ENCODE measurements around the gene SUPT20HL2. TPM values are rescaled to one million over a fixed set of nuclear protein-coding genes. Genes with fewer than 3 reads are reported as not detected.

The SUPT20HL2 gene
- total RNA-seq, 1 experiment from 2014 or later: not detected

DNA sequence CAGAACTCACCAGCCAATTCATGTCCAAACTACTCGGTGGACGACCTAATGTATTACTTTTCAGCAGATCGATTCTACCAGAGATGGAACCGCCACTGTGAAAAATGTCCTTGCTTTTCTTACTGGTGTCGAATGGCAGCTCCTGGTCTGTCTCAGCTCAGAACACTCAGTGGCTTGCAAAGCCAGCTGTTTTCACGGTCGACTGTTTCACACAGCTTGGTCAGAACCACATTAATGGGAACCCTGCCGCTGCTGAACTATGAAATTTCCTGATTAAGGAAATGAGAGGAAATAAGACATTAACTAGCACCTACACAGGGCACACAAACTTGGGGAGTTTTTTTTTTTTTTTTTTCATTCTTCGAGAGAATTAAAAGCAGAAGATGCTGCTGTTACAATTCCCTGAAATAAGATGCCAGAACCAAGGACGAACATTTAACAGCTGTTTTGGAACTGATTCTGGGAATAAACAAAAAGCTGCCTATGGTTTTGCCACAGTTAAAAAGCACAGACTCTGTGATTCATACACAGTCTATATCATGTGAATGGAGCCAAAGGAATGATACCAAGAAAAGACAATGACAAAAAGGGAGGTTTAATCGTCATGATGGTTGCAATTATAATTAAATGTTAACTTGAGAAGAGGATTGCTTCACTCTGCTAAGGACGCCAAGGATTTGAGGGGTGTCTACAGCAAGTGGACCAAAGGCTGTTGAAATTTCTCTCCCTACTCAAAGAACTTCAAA, 31.3 kb downstream of the SUPT20HL2 start:
- Mint-ChIP-seq H3K4me3 (peak overlapping the region in 1 of 2 experiments; percentile 65; a peak in 4 of 5 replicates), H3K27ac (peak overlapping the region in 2 of 3 experiments; percentile 17 to 36; a peak in 1 of 7 replicates), H3K9me3 (no peaks in the 10 kb centered on the region), H3K36me3 (ENCODE audit: insufficient read depth in 1 of 3, low read depth in 3 of 3) (no peaks in the 10 kb centered on the region), H3K4me1 (peaks cover 15 to 24% of the 10 kb centered on the region in 2 experiments), H3K27me3 (ENCODE audit: low read depth) (no peaks in the 10 kb centered on the region; the same call in 1 of the 2 replicates)
- Histone ChIP-seq H3K4me1 (ENCODE audit: insufficient read depth, low read length) (peaks cover 2% of the 10 kb centered on the region; the same call in 1 of the 2 replicates), H3K27ac (ENCODE audit: insufficient read length, low read depth, low read length) (no peak overlapping the region), H4K5ac (ENCODE audit: insufficient read length, low read depth, low read length) (no peak overlapping the region), H2BK12ac (ENCODE audit: insufficient read length, low read depth, low read length) (no peak overlapping the region), H3K23ac (ENCODE audit: insufficient read length, low read depth, low read length) (no peak overlapping the region), H3K23me2 (ENCODE audit: insufficient read length, low read depth, low read length, poor library complexity, severe bottlenecking) (no peaks in the 10 kb centered on the region), H2BK120ac (ENCODE audit: low read depth, low read length, poor library complexity, severe bottlenecking) (no peak overlapping the region), H3K56ac (ENCODE audit: insufficient read length, low read depth, low read length) (no peak overlapping the region), H3K9me3 (ENCODE audit: control insufficient read depth, low read depth, low read length) (no peaks in the 10 kb centered on the region), H3K79me2 (ENCODE audit: insufficient read depth, low read length) (no peaks in the 10 kb centered on the region), H3K4ac (ENCODE audit: low read depth, low read length) (no peak overlapping the region), H3T11ph (ENCODE audit: low read length) (no peak overlapping the region), H2BK20ac (ENCODE audit: low read depth, low read length, poor library complexity, severe bottlenecking) (no peak overlapping the region), H3K27me3 (ENCODE audit: insufficient read depth, low read length) (no peaks in the 10 kb centered on the region), H4K20me1 (ENCODE audit: control insufficient read depth, insufficient read depth, insufficient read length) (no peaks in the 10 kb centered on the region), H2BK5ac (ENCODE audit: insufficient read length, low read length) (no peak overlapping the region), H4K91ac (ENCODE audit: insufficient read length, low read depth, low read length) (no peak overlapping the region), H3K14ac (ENCODE audit: insufficient read depth, low read length) (no peak overlapping the region), H2AFZ (ENCODE audit: low read length) (no peak overlapping the region), H3K9ac (ENCODE audit: extremely low read depth, insufficient read length, low read length) (no peak overlapping the region), H3K79me1 (ENCODE audit: insufficient read depth, low read depth, low read length, poor library complexity, severe bottlenecking) (no peaks in the 10 kb centered on the region), H4K8ac (replicated peaks; ENCODE audit: insufficient read length, low read depth, low read length) (no peak overlapping the region), H3K4me2 (ENCODE audit: insufficient read depth, insufficient read length, low read length) (no peak overlapping the region), H3K18ac (ENCODE audit: insufficient read length, low read depth, low read length) (no peak overlapping the region), H2AK5ac (ENCODE audit: insufficient read length, low read length) (no peak overlapping the region), H2BK15ac (ENCODE audit: low read depth, low read length) (no peak overlapping the region)
- TF ChIP-seq, protein P1, sequence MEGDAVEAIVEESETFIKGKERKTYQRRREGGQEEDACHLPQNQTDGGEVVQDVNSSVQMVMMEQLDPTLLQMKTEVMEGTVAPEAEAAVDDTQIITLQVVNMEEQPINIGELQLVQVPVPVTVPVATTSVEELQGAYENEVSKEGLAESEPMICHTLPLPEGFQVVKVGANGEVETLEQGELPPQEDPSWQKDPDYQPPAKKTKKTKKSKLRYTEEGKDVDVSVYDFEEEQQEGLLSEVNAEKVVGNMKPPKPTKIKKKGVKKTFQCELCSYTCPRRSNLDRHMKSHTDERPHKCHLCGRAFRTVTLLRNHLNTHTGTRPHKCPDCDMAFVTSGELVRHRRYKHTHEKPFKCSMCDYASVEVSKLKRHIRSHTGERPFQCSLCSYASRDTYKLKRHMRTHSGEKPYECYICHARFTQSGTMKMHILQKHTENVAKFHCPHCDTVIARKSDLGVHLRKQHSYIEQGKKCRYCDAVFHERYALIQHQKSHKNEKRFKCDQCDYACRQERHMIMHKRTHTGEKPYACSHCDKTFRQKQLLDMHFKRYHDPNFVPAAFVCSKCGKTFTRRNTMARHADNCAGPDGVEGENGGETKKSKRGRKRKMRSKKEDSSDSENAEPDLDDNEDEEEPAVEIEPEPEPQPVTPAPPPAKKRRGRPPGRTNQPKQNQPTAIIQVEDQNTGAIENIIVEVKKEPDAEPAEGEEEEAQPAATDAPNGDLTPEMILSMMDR (conservative IDR thresholded peaks at IDR 0.05): no peak
- no peak for DNase-seq
- WGBS (ENCODE audit: extremely low coverage, insufficient read length, low lambda C conversion rate): no CpG with 5 or more reads among the region's 12 CpGs
